ENCODE data around the gene ORAI2.
"Not testable (repeated sequence)": the region's sequence is repeated elsewhere in the genome, so short reads cannot be mapped to it uniquely, and the experiment has no call there.

- TF ChIP-seq CTCF, POLR2A (IDR thresholded peaks at IDR 0.05): not testable (repeated sequence)
Observed at GRCh38 chr7:102478314-102479208, 45.2 kb downstream of the ORAI2 start, which contains the start of gene POLR2J.

All from lower leg skin (tissue), 3 donors.